HCT116 (cell line): Measurements from ENCODE around the gene TRERF1. TPM values are rescaled to one million over a fixed set of nuclear protein-coding genes. Genes with fewer than 3 reads are reported as not detected.

Source experiments
- ATAC-seq: fragments of 200-7000 bp; cut with Tn5 transposase; 2 replicates; pipeline ENCODE4 v1.9.1; 2020; ENCODE audit warnings: mild to moderate bottlenecking, moderate library complexity
- BruUV-seq: library from RNA; stranded (reverse); fragments of 400-500 nt; replicated peaks from 2 replicates; lab custom pipeline; 2021; lab: Mats Ljungman, UMichigan
- CTCF ChIA-PET: fragments of 300-600 bp; sonication (Branson Sonifier 250); formaldehyde crosslinking; loops from one replicate; lab custom pipeline; 2021; ENCODE audit warnings: antibody characterized with exemption; lab: Charles Lee
- POLR2A ChIA-PET: fragments of 300-600, 350-600 bp; sonication (Branson Sonifier 250); formaldehyde crosslinking; loops from one replicate; lab custom pipeline; 2021; ENCODE audit warnings: antibody characterized with exemption; lab: Charles Lee
- RAD21 ChIA-PET, 2 experiments: fragments of 300-600 bp; sonication (Branson Sonifier 250); formaldehyde crosslinking; loops; one replicate each; lab custom pipeline; 2023; ENCODE audit warnings: low total read pairs in 2 of 2; ENCODE audit not compliant: uncharacterized antibody in 2 of 2, unreplicated experiment in 2 of 2, low non-redundant PET in 1 of 2; lab: Charles Lee
- DNase-seq: peaks from one replicate; pipeline ENCODE4 v3.0.0-alpha.2; 2010; ENCODE audit warnings: low read depth, low spot score
- H2AFZ ChIP-seq: fragments of 200-600 bp; shearing (Covaris generic), sonication (generic); 2 replicates; pipeline ENCODE4 v1.6.1; 2017; ENCODE audit warnings: low read depth, mixed run types, mixed read lengths, antibody characterized with exemption, low read length; ENCODE audit not compliant: poor library complexity, severe bottlenecking
- H3K27ac ChIP-seq: 2 replicates; pipeline ENCODE4 v1.5.1; 2012; ENCODE audit warnings: low read depth, low read length
- H3K27me3 ChIP-seq: fragments of 200-600 bp; sonication (generic); 2 replicates; pipeline ENCODE4 v1.6.1; 2016; ENCODE audit warnings: mixed run types, low read length, mixed read lengths; ENCODE audit not compliant: insufficient read depth
- H3K36me3 ChIP-seq, 2 experiments: fragments of 200-500 bp in 1 of 2; fragments of 200-600 bp in 1 of 2; sonication (Bioruptor generic) in 1 of 2; sonication (generic) in 1 of 2; 2 replicates each; pipeline versions ENCODE4 v1.5.1 to v1.6.1; 2014 to 2016; ENCODE audit warnings: low read length in 2 of 2, inconsistent platforms in 1 of 2, mixed read lengths in 1 of 2, mixed run types in 1 of 2; ENCODE audit not compliant: insufficient read depth in 2 of 2, control insufficient read depth in 1 of 2
- H3K4me1 ChIP-seq, 2 experiments: fragments of 200-600 bp in 1 of 2; sonication (generic) in 1 of 2; 2 replicates each; pipeline versions ENCODE4 v1.5.1 to v1.6.1; 2012 to 2017; ENCODE audit warnings: low read length in 2 of 2, inconsistent platforms in 1 of 2, mild to moderate bottlenecking in 1 of 2, mixed read lengths in 1 of 2, mixed run types in 1 of 2, moderate library complexity in 1 of 2; ENCODE audit not compliant: insufficient read depth in 2 of 2, control insufficient read depth in 1 of 2
- H3K4me2 ChIP-seq: fragments of 200-600 bp; sonication (generic); 2 replicates; pipeline ENCODE4 v1.6.1; 2017; ENCODE audit warnings: mixed run types, low read length, mixed read lengths
- H3K4me3 ChIP-seq, 2 experiments: fragments of 200-600 bp in 1 of 2; sonication (generic) in 1 of 2; replicated peaks in 1 of 2; 2 replicates each; pipeline ENCODE4 v1.5.1; 2011 to 2016; ENCODE audit warnings: low read length in 2 of 2, control low read depth in 1 of 2, low read depth in 1 of 2, mild to moderate bottlenecking in 1 of 2, mixed read lengths in 1 of 2, mixed run types in 1 of 2
- H3K79me2 ChIP-seq: fragments of 200-600 bp; sonication (generic); 2 replicates; pipeline ENCODE4 v1.6.1; 2017; ENCODE audit warnings: mild to moderate bottlenecking, mixed run types, low read length, moderate library complexity, mixed read lengths; ENCODE audit not compliant: insufficient read depth
- H3K9ac ChIP-seq: fragments of 200-600 bp; sonication (generic); 2 replicates; pipeline ENCODE4 v1.6.1; 2016; ENCODE audit warnings: low read length, mixed read lengths
- H3K9me2 ChIP-seq: fragments of 200-600 bp; sonication (generic), shearing (Covaris generic); 2 replicates; pipeline ENCODE4 v1.6.1; 2017; ENCODE audit warnings: mixed run types, mild to moderate bottlenecking, moderate library complexity; ENCODE audit not compliant: insufficient read depth
- H3K9me3 ChIP-seq, 2 experiments: fragments of 200-500 bp in 1 of 2; fragments of 200-600 bp in 1 of 2; sonication (Bioruptor generic) in 1 of 2; sonication (generic) in 1 of 2; 2 replicates each; pipeline ENCODE4 v1.6.1; 2014 to 2017; ENCODE audit warnings: low read length in 2 of 2, mixed read lengths in 2 of 2, inconsistent platforms in 1 of 2, low read depth in 1 of 2, mild to moderate bottlenecking in 1 of 2, mixed run types in 1 of 2, moderate library complexity in 1 of 2; ENCODE audit not compliant: control insufficient read depth in 1 of 2, insufficient read depth in 1 of 2
- H4K20me1 ChIP-seq: fragments of 200-600 bp; sonication (generic), shearing (Covaris generic); 2 replicates; pipeline ENCODE4 v1.6.1; 2017; ENCODE audit warnings: mixed run types, mild to moderate bottlenecking, moderate library complexity; ENCODE audit not compliant: insufficient read depth
- ATF3 ChIP-seq: IDR thresholded peaks from 2 replicates; pipeline ENCODE4 v1.6.1; 2012
- CEBPB ChIP-seq: IDR thresholded peaks from 2 replicates; pipeline ENCODE4 v1.6.1; 2012; ENCODE audit warnings: low read depth
- ELF1 ChIP-seq: IDR thresholded peaks from 2 replicates; pipeline ENCODE4 v1.6.1; 2012; ENCODE audit warnings: low read depth, borderline replicate concordance
- EZH2phosphoT487 ChIP-seq: fragments of 200-600 bp; IDR thresholded peaks from 2 replicates; pipeline ENCODE4 v1.6.1; 2018; ENCODE audit warnings: antibody characterized with exemption, borderline replicate concordance
- FOSL1 ChIP-seq: IDR thresholded peaks from 2 replicates; pipeline ENCODE4 v1.6.1; 2012; ENCODE audit warnings: low read depth
- MAX ChIP-seq: IDR thresholded peaks from 2 replicates; pipeline ENCODE4 v1.6.1; 2012
- POLR2A ChIP-seq: IDR thresholded peaks from 2 replicates; pipeline ENCODE4 v1.7.0; 2011; ENCODE audit warnings: borderline replicate concordance; ENCODE audit not compliant: insufficient read depth, insufficient read length; ENCODE audit errors: extremely low read depth
- RAD21 ChIP-seq: IDR thresholded peaks from 2 replicates; pipeline ENCODE4 v1.6.1; 2012; ENCODE audit warnings: low read depth, mild to moderate bottlenecking
- REST ChIP-seq: IDR thresholded peaks from 2 replicates; pipeline ENCODE4 v1.6.1; 2012; ENCODE audit warnings: low read depth
- TCF7L2 ChIP-seq: IDR thresholded peaks from 2 replicates; pipeline ENCODE4 v1.7.0; 2011; ENCODE audit warnings: borderline replicate concordance, inconsistent platforms; ENCODE audit not compliant: insufficient read depth, insufficient read length; ENCODE audit errors: extremely low read depth
- ZBTB33 ChIP-seq: IDR thresholded peaks from 2 replicates; pipeline ENCODE4 v1.6.1; 2011; ENCODE audit warnings: mild to moderate bottlenecking, low read length, moderate library complexity; ENCODE audit not compliant: insufficient replicate concordance; ENCODE audit errors: extremely low read depth
- ZFX ChIP-seq: fragments of 450-650 bp; IDR thresholded peaks from 2 replicates; pipeline ENCODE4 v1.6.1; 2017
- intact Hi-C: fragments of 100-400 bp; cut with micrococcal nuclease; formaldehyde crosslinking; loops from 2 replicates; pipeline ENCODE4 v1.10.0; 2022
- total RNA-seq: library from RNA; stranded (reverse); gene quantifications from one replicate; pipeline ENCODE4 v1.2.1, GENCODE V29; 2021; ENCODE audit not compliant: unreplicated experiment

TRERF1 gene
- total RNA-seq, 1 experiment from 2014 or later: 12.4 TPM

- ChIA-PET POLR2A (no interaction called here), CTCF (interaction anchor here (1.1 to 1.3 kb wide), 2 partner anchors 295 to 296 kb away, joined by 3 to 4 read pairs; no protein-coding TSS in a partner anchor)
These were observed 199.7 kb downstream of the TRERF1 start for GRCh38 chr6:42251911-42252637.

More at GRCh38 chr6:42251911-42252637, 199.7 kb downstream of the TRERF1 start:
- H3K27me3 ChIP-seq: no peaks in the 10 kb centered on the region
- ATAC-seq: no peak
- no peaks in the 10 kb centered on the region for H3K79me2 ChIP-seq
- DNase-seq: no peak
- no peak overlapping the region for H3K4me3 ChIP-seq
- BruUV-seq: no TSS peak
- H3K4me1 ChIP-seq: peaks cover 7 to 8% of the 10 kb centered on the region in 2 experiments; a peak in 3 of 4 replicates
- intact Hi-C loops: no loop called here
- H3K27ac ChIP-seq: no peak overlapping the region; the same call in 1 of the 2 replicates
- no peaks in the 10 kb centered on the region for H4K20me1 ChIP-seq
- no peaks in the 10 kb centered on the region for H3K9me3 ChIP-seq
- no peak overlapping the region for H2AFZ ChIP-seq
- RAD21 ChIA-PET: no interaction called here
- H3K36me3 ChIP-seq: peaks cover 4 to 5% of the 10 kb centered on the region in 2 experiments; a peak in 1 of 4 replicates
- H3K9me2 ChIP-seq: no peaks in the 10 kb centered on the region
- no peak overlapping the region for H3K9ac ChIP-seq
- H3K4me2 ChIP-seq: no peak overlapping the region
- TF ChIP-seq CEBPB (no peak), ZFX (no peak), REST (no peak), TCF7L2 (no peak), POLR2A (no peak), ELF1 (no peak), EZH2phosphoT487 (no peak), ZBTB33 (no peak), MAX (no peak), FOSL1 (no peak), ATF3 (no peak), RAD21 (no peak)
